Measurements from ENCODE around the gene FAM13A.
A peak's percentile ranks its signal among the peaks of the same experiment; 100 is the strongest.

The FAM13A gene

GRCh38 chr4:88788424-88788823, 268.6 kb downstream of the FAM13A start:
- DNase-seq: no peak

GRCh38 chr4:88786011-88786410, 271.0 kb downstream of the FAM13A start:
- peak in 1 of 51 donors; percentile 37 for DNase-seq

GRCh38 chr4:88780389-88780788, 276.6 kb downstream of the FAM13A start:
- DNase-seq: no peak

- no peak for DNase-seq
Measured at GRCh38 chr4:88779431-88779830, 277.6 kb downstream of the FAM13A start.

GRCh38 chr4:88775529-88775928, 281.5 kb downstream of the FAM13A start:
- no peak for DNase-seq

- no peak for DNase-seq
Measured at GRCh38 chr4:88775026-88775425, 282.0 kb downstream of the FAM13A start.

GRCh38 chr4:88771883-88772450, 285.0 kb downstream of the FAM13A start:
- no peak for DNase-seq

GRCh38 chr4:88765729-88766128, 291.3 kb downstream of the FAM13A start:
- peak in 2 of 51 donors; percentile 2 to 32 for DNase-seq

GRCh38 chr4:88763075-88763474, 293.9 kb downstream of the FAM13A start:
- DNase-seq: no peak

GRCh38 chr4:88761861-88762523, 295.0 kb downstream of the FAM13A start:
- DNase-seq: no peak

- no peak for DNase-seq
Measured at GRCh38 chr4:88761342-88761741, 295.6 kb downstream of the FAM13A start.

GRCh38 chr4:88759895-88760290, 297.1 kb downstream of the FAM13A start:
- no peak for DNase-seq

- peak in 6 of 51 donors; percentile 5 to 56 (median 40) for DNase-seq
Measured at GRCh38 chr4:88759039-88759894, 297.7 kb downstream of the FAM13A start.

GRCh38 chr4:88758264-88758663, 298.7 kb downstream of the FAM13A start:
- DNase-seq: peak in 2 of 51 donors; percentile 9 to 54

- peak in 1 of 51 donors; percentile 54 for DNase-seq
Measured at GRCh38 chr4:88757776-88758175, 299.2 kb downstream of the FAM13A start.

GRCh38 chr4:88757067-88757466, 299.9 kb downstream of the FAM13A start:
- no peak for DNase-seq

- DNase-seq: no peak
Measured at GRCh38 chr4:88756149-88756548, 300.8 kb downstream of the FAM13A start.

GRCh38 chr4:88755454-88755853, 301.5 kb downstream of the FAM13A start:
- DNase-seq: no peak

GRCh38 chr4:88754796-88755195, 302.2 kb downstream of the FAM13A start:
- no peak for DNase-seq

GRCh38 chr4:88753658-88754571, 303.1 kb downstream of the FAM13A start:
- DNase-seq: no peak

- peak in 1 of 51 donors; percentile 10 for DNase-seq
Measured at GRCh38 chr4:88752754-88753153, 304.2 kb downstream of the FAM13A start.
